AG09309 (cell line): ENCODE results near the gene NT5DC2.
A peak's percentile ranks its signal among the peaks of the same experiment; 100 is the strongest.

ENCODE experiments used
- DNase-seq: peaks from one replicate; pipeline ENCODE4 v3.0.0-alpha.2; 2010; ENCODE audit warnings: low read depth
- H3K4me3 ChIP-seq: 2 replicates; pipeline ENCODE4 v1.5.1; 2011; ENCODE audit warnings: mild to moderate bottlenecking, low read depth, low read length, moderate library complexity; ENCODE audit not compliant: control insufficient read depth
- CTCF ChIP-seq: IDR thresholded peaks from 2 replicates; pipeline ENCODE4 v1.5.1; 2011; ENCODE audit warnings: mild to moderate bottlenecking, low read depth, low read length, inconsistent platforms; ENCODE audit not compliant: insufficient read depth, control insufficient read depth; ENCODE audit errors: missing control alignments

NT5DC2 gene

DNA sequence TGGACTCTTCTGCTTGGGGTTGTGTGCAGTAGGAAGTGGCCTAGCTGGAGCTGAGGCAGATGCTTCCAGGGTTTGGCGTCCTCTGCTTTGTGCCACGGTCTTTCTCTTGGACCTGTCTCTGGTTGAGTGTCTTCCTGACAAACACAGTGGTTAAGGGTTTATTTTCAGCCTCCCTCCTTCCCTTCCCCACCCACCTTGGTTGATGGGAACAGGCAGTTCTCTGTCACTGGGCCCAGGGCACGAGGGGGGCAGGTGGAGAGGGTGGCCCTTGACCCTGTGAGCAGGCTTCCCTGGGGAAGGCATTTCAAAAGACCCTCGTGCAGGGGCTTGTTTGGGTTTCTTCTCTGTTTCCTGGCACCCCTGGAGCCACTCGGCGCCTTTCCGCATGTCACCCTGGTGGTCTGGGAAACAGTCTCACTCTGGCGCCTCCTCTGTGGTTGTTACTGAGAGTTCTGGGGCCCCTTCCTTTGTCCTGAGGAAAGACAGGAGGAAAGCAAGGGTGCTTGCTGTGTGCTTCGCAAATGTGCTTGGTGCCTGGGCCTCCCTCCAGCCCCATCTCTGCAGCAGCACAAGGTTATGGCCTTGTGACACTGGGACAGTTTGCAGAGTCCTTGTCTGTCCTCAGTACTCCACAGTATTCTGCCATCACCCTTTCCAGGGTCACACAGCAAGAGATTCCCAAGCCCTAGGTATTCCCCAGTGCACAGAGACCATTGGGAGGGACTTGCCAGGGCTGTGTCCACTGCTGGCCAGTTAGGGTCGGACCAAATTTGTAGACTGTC lies 48.8 kb downstream of the NT5DC2 start:
- no peak for DNase-seq
- TF ChIP-seq CTCF = no peak
- no peak overlapping the region for H3K4me3 ChIP-seq

DNA sequence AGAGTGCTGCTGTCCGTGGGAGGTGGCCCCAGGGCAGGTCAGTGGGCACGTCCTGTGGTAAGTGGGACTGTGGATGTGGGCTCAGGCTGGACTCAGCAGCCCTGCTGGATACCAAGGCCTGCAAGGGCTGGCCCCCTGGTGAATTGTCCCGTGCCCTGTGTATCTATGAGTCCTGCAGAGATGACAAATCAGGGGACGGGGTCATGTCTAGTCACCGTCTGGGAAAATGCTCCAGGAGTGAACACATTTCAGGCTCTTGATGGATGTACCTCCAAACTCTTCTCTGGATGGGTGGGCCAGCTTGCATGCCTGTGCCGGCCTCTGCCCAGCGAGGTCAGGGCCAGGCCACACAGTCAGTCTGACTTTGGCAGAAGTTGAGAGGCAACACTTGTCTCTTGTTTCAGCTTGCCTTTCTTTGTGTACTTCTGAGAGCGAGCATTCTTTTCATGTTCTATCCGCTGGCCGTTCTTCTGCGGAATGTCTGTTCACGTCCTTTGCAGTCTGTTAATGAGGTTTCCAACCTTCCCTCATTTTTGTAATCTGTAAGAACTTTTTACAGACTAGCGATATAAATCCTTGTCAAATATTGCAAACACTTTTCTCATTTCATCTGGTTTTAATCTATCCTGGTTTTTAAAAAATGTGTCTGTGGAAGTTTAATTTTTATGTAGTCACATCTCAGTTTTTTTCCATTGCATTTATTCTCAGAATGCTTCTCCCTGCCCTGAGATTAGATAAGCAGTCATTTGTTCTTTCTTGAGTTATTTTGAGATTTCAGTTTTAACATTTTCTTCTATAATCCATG lies 49.9 kb downstream of the NT5DC2 start:
- DNase-seq = peak; percentile 71

DNA sequence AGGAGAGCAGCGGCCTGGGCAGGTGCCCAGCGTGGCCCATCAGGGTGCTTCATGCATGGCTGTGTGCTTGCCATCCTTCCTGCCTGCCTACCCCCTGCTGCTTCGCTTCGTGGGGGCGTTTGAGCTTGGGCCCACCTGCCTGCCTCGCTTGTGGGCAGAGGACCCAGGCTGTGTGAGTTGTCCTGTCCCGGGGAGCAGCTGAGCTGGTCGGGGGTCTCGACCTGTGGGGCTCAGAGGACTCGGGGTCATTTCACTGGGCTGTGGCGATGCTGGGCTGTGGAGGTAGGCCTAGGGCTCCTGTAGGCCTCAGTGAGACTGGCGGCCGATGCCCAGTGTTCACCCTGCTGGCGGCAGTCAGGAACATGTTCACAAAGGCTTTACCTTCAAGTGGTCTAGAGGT lies 50.6 kb downstream of the NT5DC2 start:
- no peak for TF ChIP-seq CTCF
- DNase-seq = no peak
- H3K4me3 ChIP-seq = no peak overlapping the region

More for the DNA sequence above, 49.9 kb downstream of the NT5DC2 start:
- no peak overlapping the region for H3K4me3 ChIP-seq
- TF ChIP-seq CTCF = no peak

DNA sequence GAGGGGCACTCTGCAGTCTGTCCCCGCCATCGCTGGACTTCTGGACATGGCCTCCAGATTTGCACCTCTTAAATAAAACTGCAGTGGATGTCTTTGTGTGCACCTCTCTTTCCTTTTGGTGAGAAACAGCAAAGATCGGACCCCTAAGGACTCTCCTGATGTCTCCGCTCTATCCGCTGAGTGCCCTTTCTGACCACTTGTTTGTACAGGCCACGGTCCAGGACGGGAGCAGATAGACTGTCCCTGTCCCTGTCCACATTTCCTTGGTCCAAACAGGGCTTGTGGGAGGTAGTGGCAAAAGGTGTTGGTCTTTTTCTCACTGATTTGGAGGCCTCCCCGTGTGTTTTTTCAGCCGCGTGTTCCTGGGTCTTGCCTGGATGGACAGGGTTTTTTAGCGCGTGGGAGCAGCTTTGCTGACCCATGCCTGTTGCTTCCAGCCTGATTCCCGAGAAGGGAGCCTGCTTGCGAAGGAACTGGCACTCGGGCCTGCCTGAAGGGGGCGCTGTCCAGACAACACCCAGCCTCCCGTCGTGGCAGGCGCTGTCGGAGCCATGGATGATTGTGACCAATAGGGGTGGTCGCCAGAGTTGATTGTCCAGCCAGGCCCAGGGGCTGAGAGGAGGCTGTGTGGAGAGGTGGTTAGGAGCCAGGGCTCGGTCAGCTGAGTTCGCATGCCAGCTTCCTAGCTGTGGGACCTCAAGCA lies 51.7 kb downstream of the NT5DC2 start:
- TF ChIP-seq CTCF = peak; percentile 53
- no peak overlapping the region for H3K4me3 ChIP-seq
- DNase-seq = no peak

DNA sequence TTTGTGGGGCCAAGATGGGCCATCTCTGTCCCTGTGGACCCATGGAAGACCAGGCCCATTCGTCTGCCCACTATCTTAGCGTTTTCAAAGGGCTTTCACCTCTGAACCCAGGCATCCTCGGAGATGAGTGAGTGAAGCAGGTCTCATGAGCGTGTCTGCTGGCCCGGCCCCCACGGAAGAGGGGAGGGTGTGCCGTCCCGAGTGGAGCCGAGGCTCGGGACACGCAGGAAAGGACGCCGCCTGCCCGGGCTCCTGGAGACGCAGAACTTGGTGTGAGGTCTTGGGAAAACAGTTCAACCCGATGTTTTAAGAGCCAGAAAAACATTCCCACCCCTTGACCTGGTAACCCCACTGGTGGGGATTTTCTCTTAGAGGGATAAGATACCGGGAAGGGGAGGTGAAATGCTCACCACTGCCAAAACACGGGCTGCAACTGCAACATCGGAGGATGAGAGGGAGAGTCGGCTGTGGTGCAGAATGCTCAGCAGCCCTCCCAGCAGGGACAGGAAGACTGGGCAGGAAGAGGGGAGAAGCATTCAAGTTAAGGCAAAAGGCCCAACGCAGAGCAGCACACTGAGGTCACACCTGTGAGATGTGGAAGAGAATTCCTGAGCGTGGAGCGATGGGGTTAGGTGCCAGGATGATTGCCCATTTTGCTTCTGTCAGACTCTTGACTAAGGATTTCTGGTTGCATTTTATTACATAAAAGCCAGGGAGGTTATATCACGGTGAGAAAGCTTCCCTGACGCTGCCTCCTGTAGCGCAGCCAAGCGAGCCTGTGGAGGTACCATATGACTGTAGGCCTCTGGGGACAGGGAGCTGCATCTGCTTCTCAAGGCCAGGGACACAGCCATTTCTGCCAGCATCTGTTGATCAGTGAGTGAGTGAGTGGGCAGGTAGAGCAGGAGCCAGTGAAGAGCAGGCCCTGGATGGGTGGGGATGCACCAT lies 52.6 kb downstream of the NT5DC2 start:
- no peak for DNase-seq

More for the DNA sequence above, 52.6 kb downstream of the NT5DC2 start:
- no peak overlapping the region for H3K4me3 ChIP-seq
- TF ChIP-seq CTCF = no peak
